Activated T-cell treated with anti-CD3 and anti-CD28 coated beads for 1 hour (primary cell): ENCODE measurements around the gene PHF21B.
"Not testable (repeated sequence)": the region's sequence is repeated elsewhere in the genome, so short reads cannot be mapped to it uniquely, and the experiment has no call there.

Experiments
- DNase-seq: peaks from one replicate; pipeline ENCODE4 v3.0.0-alpha.2; 2020; ENCODE audit warnings: low read depth

The PHF21B gene

DNA sequence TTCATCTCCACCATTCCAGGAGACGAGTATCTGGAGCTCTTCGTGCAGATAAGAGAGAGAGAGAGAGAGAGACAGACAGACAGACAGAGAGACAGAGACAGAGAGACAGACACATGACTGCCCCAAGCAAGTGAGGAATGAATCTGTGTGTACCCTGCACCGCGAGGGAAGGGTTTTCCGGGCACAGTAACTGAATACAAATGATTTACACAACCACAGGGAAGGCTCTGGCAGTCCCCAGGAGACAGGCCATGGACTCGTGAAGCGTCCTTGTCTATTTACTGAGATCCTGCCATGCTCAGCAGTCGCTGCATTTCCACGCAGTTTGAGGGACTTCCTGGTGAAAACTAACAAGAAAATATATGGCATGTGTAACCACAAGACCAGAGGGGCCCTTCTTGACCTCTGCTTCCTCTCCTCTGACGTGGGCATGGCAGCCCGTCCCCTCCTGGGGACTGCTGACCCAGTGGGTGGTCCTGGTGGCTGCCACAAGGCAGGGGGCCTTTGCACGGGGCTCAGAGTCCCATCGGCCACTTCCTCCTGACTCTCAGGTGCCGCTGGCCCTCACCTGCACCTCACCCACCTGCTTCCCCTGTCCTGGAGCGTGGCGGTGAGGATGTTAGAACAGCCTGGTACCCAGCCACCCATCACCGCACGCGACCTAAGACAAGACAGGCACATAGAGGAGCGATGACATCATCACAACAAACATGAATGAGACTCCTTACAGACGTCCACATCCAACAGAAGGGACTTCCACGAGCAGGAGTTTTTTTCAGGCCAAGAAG lies 75.9 kb downstream of the PHF21B start:
- DNase-seq, result no peak

DNA sequence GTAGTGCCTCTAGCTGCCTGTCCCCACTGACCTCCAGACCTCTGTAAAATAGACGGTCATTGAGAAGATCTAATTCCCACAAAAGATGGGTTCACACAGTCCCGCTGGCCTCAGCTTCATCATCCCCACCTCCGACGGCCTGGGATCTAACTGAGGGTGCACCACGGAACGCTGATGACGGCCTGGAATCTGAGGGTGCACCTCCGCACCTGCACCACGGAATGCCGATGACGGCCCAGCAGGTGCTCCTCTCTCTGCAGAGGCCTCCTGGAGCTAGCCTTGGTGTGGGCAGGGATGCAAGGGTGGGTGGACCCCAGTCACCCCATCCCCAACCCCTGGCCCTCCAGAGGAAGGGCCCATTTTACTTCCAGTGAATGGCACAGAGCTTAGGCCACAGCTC lies 77.3 kb downstream of the PHF21B start:
- no peak for DNase-seq

DNA sequence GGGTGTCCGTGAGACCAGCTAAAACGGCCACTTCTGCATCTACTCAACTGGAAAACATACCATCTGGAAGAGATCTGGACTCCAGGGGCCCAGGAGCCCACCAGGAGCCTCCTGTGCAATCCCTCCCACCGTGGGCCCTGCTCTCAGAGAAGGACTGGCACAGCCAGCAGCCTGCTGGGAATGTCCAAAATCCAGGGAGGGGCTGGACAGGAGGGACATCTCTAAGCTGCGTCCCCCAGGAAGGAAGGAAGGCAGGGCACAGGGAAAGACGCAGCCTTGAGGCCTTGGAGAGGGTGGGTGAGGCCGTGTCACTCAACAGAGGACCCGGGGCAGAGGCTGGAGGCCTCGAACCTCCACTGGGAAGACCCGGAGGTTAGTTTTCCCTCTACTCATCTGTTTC lies 78.0 kb downstream of the PHF21B start:
- DNase-seq, result no peak

DNA sequence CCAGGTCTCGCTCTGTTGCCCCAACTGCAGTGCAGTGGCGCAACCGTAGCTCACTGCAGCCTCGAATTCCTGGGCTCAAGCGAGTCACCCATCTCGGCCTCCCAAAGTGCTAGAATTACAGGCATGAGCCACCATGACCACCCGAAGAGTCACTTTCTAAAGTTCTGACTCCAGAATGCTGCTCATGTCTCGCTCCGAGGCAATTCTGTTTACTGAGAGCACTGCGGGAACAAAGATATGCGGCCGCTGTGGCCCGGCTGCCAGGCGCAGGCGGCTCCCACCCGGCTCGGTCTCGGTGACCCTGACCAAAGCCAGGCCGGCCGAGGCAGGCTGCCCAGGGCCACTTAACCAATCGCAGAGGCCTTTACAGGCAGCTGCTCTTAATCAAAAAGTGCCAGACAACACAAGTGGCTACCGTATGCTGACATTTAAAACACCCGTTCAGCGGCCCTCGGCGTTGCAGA lies 78.7 kb downstream of the PHF21B start:
- no peak for DNase-seq

DNA sequence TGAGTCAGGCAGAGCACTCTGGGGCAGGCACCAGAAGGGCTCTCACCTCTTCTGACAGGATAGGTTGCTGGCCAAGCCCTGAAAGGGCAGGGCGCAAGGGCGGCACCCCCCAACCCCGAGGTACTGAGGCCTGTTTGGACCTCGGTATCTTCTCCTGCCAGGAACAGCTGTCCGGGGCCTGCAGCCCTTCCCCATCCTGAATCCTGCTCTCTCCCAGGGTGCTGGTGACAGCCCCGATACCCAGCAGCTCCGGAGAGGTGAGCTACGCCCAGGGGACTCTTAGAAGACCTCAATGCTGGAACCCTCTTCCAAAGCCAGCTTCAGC lies 79.1 kb downstream of the PHF21B start:
- DNase-seq, result no peak

DNA sequence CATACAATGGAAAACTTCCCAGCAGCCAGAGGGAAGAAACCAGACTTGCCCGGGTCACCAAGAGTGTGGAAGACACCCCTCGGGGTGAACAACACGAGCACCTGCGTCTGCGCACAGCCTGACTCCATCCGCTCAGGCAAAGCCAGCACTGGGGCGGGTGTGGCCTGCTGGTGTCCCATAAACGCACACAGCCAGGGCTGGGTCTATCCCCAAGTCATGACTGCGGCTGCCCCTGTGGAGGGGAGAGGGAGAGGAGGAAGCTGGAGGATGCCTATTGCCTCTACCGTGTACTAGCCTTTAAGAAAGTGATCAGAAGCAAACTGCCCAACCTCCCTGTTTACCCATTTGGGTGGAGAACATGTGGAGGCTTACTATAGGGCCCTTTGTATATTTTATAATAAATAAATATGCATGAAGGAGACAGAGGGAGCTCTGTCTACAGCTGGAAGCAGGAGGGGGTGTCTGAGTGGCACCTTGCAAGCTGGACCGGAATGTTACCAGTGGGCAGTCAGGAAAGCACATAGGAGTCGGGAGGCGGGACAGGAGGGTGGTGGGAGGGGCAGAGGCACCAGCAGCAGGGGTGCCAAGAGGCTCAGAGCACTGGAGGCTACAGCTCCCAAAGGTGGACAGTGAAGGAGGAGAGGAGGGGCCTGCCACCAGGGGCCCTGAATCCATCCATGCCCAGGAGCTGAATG lies 79.6 kb downstream of the PHF21B start:
- DNase-seq, result no peak

DNA sequence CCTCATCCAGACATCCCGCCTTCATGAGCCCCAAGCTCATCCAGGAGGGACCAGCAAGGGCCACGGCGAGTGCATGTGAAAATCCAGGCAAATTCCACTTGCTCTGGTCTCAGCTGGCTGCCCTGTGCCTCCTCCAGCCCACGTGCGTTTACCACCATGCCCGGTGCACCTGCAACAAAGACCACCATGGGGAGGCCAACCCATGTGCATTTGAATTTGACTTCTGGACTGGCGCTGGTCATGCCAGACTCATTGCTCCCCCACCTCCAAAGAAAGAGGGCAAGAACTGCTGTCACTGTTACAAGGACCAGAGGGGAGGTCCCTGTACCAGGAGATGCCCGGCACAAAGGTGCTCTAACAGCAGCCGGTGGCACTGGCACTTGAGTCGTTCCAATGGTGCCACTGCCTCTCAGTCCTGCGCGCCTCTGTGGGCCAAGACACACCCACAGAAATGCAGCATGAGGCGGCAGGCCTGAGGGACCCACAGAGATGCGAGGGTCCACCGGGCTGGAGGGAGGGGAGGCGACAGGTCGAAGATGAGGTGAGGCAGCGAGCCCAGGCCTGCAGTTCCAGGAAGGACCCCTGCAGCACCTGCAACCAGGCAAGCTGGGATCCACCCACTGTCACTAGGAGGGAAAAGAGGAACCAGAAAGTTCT lies 80.3 kb downstream of the PHF21B start:
- no peak for DNase-seq

DNA sequence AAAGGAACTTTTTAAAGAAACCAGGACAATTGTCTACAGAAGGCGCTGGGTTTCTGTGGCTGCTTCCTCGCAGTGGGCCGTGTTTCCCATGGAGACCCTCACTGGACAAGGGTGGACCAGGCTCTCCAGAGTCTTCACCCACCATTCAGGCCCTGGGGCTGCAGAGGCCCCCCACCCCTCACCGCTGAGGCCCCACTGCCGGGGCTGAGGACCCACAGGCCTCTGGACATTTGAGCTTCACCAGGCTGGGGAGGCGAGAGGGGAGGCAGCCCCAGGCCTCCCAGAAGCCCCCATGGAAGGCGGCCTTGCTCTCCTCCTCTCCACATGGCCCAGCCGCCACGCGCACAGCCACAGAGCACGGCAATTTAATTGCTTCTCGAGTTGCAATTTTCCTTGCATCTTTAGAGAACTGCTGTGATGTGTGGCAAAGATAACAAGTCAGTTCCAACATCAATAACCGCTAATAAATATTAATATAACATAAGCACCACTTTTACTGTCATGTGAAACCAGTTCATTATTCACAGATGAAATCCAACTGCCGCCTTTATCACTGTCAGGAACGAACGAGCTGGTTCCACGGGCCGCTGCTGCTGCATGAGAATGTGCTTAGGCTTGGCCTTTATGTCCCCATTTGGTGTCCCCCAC lies 81.0 kb downstream of the PHF21B start:
- no peak for DNase-seq

DNA sequence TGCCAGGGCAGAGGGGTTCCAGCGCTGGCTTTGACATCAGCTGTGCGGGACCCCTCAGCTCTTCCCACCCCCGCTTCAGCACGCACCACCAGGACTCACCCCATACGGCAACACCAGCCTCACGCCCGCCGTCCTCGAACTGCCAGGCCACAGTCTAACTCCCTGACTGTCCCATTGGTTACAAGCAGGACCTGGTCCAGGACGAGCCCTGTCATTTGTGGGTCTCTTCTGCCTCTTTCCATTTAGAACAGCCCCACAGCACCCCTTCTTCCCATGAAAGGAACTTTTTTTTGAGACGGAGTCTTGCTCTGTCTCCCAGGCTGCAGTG lies 81.7 kb downstream of the PHF21B start:
- no peak for DNase-seq

DNA sequence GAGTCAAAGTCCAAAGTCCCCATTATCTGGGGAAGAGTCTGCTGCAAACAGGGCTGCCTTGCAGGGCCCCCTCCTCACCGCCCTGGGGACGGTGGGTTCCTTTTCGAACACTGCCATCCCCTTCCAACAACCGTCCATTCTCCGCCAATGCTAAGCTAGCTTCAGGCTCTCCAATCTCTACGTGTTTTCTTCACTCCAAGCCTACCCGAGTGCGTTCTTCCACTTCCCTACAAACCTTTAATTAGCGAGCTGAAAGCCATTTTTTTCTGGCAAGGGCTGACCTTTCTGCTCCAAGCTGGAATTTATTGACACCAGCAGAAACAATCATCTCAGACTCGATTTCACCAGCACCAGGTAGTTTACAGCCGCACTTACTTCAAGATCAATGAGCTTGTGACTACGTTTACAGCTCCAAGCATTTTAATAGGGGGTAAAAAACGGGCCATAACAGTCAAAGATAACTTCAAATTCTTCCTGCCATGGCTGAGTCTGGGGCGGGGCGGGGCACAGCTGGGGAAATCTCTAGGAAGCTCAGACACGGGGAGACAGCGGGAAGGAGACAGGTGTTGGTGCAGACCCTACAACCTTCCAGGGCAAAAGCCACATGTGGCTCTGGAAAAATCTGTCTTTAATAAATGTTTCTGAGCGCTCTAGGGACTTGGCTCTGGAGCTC lies 82.2 kb downstream of the PHF21B start:
- DNase-seq, result no peak

DNA sequence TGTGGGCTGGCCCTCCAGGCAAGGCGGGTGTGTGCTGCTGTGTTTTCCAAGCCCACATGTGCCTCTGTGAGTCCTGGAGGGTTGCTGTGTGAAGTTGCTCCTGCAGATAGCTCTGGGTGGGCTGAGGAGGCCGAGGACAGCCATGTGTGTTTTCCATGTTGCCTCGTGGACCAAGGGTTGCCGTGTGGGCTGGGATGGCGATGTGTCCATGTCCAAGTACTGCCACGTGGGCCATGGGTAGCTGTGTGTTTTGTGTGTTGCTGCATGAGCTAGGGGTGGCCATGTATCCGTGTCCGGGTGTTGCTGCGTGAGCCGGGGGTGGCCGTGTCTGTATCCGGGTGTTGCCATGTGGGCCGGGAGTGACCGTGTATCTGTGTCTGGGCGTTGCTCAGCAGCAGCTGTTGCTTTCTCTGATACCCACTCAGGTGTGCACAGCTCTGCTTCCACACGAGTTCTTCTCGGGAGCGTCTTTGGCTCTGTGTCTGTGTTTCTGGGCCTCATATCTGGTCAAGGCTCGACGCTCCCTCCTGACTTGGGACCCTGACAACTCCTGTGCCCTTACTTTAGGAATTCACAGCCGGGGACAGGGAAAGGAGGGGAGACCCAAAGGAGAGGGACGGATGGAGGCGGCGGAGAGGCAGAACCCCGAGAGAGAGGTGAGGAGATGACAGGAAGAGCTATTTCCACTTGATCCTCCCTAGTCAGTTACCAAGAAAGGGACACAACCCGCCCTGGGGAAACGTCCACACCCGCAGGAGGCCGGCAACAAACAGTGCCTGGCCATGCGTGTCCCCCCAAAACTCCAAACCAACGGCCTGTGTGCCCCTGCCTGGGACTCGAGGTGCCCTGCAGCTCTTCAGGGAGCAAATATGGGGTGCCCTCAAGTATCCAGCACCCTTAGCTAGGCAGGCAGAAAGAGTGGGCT lies 83.1 kb downstream of the PHF21B start:
- no peak for DNase-seq

DNA sequence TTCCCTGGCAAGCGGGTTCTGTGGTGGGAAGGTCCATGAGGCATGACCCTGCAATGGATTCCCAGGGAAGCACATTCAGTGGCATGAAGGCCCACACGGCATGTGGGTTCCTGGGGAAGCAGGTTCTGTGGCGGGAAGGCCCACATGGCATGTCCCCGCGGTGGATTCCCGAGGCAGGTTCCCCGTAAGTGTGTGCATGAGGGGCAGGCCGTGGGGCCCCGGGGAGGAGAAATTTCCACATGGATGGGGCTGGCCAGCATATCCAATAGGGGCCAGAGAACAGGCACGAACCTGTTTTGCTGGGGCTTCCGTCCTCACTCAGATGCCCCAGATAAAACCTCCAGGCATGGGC lies 83.7 kb downstream of the PHF21B start:
- DNase-seq, result no peak

DNA sequence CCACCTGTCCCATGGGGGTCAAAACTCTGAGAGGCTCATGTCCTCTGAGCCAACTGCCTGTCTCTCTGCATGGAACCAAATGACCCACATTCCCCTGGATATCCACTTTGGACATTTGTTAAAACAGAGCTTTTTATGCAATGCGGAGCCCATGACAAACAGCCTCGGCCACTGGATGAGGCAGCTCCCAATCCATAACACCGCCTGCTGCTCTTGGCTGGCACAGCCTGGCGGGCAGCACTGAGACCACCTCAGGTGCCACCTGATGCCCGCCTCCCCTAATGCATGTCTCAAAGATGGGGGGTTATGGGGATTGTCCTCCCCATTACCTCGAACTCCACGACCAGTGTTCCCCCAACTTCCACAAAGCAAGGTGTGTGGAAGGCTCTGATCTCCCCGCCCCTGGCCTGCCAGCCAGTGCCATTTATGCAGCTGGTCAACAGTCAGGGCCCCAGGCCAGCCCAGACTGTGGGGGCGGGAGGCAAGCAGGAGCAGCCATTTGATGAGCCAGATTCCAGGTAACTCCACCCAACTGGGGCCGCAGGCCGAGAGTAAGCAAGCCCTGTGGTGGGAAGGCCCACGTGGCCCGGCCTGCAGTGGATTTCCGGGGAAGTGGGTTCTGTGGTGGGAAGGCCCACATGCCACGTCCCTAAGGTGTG lies 84.2 kb downstream of the PHF21B start:
- no peak for DNase-seq

DNA sequence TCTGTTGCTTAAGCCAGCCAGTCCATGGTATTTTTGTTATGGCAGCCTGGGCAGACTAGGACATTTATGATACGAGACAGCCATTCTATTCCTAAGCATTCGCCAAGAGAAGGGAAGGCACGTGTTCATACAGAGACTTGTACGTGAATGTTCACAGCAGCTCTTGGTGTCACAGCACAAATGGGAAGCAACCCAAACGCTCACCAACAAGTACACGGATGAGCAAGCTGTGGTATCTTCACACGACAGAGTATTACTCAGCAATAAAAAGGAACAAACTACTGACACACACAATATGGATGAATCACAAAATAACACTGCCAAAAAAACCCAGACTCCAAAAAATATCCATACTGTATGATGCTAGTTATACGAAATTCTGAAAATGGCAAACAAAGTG lies 85.1 kb downstream of the PHF21B start:
- DNase-seq, result no peak

DNA sequence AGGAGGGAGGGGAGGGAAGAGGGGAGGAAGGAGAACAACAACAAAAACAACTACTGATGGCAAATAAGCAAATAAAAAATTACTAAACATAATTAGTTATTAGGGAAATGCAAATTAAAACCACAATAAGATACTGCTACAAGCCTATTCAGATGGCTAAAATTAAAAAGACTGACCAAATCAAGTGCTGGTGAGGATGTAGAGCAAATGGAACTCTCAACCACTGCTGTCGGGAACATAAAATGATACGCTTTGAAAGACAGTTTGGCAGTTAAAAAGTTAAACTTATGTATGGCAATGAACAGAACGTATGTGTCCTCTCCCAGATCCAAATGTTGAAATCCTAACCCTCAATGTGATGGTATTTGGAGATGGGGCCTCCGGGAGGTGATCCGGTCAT lies 85.7 kb downstream of the PHF21B start:
- no peak for DNase-seq

DNA sequence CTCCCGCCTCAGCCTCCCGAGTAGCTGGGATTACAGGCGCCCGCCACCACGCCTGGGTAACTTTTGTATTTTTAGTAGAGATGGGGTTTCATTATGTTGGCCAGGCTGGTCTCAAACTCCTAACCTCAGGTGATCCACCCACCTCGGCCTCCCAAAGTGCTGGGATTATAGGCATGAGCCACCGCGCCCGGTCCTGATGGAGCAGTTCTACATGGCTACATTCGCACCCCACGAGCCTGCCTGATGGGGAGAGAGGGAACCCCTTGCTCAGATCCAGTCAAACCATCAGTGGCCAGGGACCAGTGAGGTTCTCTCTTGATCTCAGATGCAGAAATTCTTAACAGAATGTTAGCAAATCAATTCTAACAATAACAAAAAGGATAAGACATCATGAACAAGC lies 88.0 kb downstream of the PHF21B start:
- not testable (repeated sequence) for DNase-seq

DNA sequence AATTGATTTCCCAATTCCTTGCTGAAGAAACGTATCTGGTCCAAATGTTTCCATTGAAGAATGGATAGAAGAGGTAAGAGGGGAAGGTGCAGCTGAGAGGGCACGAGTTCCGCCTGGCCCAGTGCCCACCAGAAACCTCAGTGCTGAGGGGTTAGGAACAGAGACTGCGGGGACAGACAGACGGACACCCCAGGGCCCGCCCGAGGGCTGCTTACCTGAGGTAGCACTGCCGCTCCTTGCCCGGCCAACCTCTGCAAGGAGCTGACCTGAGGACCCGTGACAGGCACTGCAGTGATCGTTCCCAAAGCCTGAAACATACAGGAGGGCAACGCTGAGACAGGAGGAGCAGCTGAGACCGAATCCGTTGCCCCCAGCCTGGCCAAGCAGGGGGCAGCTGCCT lies 89.6 kb downstream of the PHF21B start:
- no peak for DNase-seq

DNA sequence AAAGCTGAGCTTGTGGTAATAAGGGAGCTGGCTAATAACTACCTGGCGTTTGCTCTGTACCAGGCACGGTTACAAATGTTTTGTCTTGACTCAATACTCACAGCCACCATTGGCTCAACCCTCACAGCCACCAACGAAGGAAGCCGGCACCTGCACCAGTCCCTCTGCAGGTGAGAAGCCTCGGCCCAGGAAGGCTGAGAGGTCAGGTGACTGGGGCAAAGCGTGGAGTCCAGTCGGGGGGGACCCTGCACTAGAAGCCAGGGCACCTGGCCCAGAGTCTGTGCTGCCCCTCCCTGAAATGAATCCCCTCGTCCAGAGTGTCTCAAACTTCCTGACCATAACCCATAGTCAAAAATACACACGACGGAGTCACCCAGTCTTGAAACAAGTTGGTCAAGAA lies 90.1 kb downstream of the PHF21B start:
- DNase-seq, result no peak

DNA sequence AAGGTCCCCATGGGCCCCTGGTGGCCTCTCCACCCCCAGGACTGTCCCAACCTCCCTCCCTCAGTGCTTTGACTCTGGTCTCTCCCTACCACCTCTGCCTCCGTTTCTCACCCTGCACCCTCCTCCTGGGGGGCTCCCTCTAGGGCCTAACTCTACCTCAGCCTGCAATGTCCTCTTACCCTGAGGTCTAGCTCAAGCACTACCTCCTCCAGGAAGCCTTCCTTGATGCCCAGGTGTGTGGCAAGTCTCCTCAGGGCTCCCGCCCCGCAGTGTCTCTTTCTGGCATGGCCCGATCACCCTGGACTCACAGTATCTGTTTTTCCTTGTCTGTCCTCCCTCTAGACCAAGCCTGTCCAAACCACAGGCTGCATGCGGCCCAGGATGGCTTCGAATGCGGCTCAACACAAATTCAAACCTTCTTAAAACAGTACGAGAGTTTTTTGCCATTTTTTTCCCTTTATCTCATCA lies 90.8 kb downstream of the PHF21B start:
- DNase-seq, result no peak

DNA sequence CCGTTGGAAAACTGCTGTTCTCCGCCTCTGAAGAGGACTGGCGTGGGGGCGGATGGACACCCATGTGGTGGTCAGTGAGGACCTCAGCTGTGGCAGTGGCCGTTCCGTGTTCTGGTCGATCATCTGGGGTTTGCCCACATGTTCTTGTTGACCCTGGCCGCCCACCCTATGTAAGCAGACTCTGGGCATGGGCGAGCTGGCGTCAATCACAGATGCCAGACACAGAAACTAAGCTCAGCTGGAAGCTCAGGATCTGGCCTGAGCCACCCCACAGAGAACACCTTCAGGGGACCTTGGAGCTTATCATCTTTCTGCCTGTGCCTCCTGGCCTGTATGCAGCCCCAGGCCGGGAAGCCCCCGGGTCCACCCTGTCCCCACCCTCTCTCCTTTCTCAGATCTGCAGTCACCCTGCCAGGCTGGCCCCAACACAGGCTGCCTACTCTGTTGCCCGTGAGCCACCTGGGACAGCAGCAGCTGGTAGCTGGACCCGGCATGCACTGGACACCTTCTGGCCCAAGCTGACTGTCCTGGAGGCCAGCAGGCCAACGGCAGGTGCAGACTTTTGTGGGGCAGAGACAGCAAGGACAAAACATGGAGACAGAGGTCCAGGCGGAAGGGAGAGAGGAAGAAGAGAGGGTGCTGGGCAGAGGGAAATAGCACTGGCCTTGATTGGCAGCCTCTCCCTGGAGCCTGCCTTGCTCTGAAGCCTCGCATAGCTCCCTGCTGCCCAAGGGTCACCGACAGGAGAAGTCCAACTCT lies 91.5 kb downstream of the PHF21B start:
- no peak for DNase-seq
